Activated CD4-positive, alpha-beta T cell treated with anti-CD3 and anti-CD28 coated beads, Interleukin-2, amount 10 ng/mL, durations not matched to agents 24 days and 14 days (primary cell): ENCODE results near the gene PRKAG3. TPM values are rescaled to one million over a fixed set of nuclear protein-coding genes. Genes with fewer than 3 reads are reported as not detected.

ENCODE experiments used
- DNase-seq: peaks from one replicate; pipeline ENCODE4 v3.0.0; 2022
- H3K27ac Mint-ChIP-seq: one replicate; pipeline ENCODE4 v1.8.0; 2022; ENCODE audit warnings: mild to moderate bottlenecking, mixed read lengths
- H3K27me3 Mint-ChIP-seq: one replicate; pipeline ENCODE4 v1.8.0; 2022; ENCODE audit warnings: mixed read lengths
- H3K36me3 Mint-ChIP-seq: one replicate; pipeline ENCODE4 v1.8.0; 2022; ENCODE audit warnings: low read depth, mild to moderate bottlenecking, mixed read lengths
- H3K4me1 Mint-ChIP-seq: one replicate; pipeline ENCODE4 v1.8.0; 2021; ENCODE audit warnings: mixed read lengths
- H3K4me3 Mint-ChIP-seq: one replicate; pipeline ENCODE4 v1.8.0; 2022; ENCODE audit warnings: mild to moderate bottlenecking, moderate library complexity, mixed read lengths
- H3K9me3 Mint-ChIP-seq: one replicate; pipeline ENCODE4 v1.8.0; 2021; ENCODE audit warnings: mixed read lengths
- intact Hi-C: fragments of 100-400 bp; cut with micrococcal nuclease; formaldehyde crosslinking; loops from one replicate; pipeline ENCODE4 v1.15.1; 2023
- total RNA-seq: library from RNA; stranded (reverse); gene quantifications from 2 replicates; pipeline ENCODE4 v1.2.3, GENCODE V29; 2022

Gene PRKAG3
- total RNA-seq, 1 donor from 2014 or later: not detected

DNA sequence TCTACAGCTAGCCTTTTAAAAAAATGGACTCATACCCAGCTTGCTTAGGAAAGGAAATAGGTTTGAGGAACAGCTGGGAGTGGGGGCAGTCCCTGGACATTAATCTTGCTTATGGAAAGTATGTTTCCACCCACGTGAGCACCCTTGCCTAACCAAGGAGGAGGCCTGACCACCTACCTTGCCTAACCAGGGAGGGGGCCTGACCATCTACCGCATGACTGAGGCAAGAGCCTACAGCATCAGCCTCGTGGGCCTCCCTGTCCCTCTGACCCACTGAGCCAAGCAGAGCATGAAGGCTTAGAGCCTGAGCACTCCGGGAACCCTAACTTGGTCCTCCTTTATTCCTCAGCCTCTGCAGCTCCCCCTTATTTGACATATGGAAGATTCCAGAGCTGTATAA, 20.2 kb downstream of the PRKAG3 start:
- intact Hi-C loops: no loop called here
- peaks cover 6% of the 10 kb centered on the region for H3K4me1 Mint-ChIP-seq
- H3K27ac Mint-ChIP-seq: no peak overlapping the region
- H3K36me3 Mint-ChIP-seq: no peaks in the 10 kb centered on the region
- H3K27me3 Mint-ChIP-seq: peaks cover 8% of the 10 kb centered on the region
- no peaks in the 10 kb centered on the region for H3K9me3 Mint-ChIP-seq
- no peak overlapping the region for H3K4me3 Mint-ChIP-seq
- no peak for DNase-seq

DNA sequence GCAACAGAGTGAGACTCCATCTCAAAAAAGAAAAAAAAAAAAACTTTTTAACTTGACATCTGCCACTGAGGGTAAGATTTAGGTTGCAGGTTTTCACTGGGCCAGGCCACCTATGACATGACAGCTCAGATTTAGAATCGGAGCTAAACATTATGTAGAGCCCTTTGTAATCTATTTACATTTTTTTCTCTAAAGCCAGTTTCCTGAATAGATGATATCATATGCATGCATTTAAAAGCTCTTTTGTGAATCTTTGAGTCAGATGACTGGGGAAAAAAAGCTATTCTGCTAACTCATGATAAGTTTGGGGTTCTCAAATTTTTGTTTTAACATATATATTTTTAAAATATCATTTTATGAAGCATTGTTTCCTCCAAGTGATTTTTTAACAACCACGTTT, 21.3 kb downstream of the PRKAG3 start:
- peaks cover 15% of the 10 kb centered on the region for H3K27me3 Mint-ChIP-seq
- no peak overlapping the region for H3K27ac Mint-ChIP-seq
- H3K36me3 Mint-ChIP-seq: no peaks in the 10 kb centered on the region
- no peak for DNase-seq
- no peak overlapping the region for H3K4me3 Mint-ChIP-seq
- intact Hi-C loops: no loop called here
- peaks cover under 1% of the 10 kb centered on the region for H3K9me3 Mint-ChIP-seq
- peaks cover 7% of the 10 kb centered on the region for H3K4me1 Mint-ChIP-seq

DNA sequence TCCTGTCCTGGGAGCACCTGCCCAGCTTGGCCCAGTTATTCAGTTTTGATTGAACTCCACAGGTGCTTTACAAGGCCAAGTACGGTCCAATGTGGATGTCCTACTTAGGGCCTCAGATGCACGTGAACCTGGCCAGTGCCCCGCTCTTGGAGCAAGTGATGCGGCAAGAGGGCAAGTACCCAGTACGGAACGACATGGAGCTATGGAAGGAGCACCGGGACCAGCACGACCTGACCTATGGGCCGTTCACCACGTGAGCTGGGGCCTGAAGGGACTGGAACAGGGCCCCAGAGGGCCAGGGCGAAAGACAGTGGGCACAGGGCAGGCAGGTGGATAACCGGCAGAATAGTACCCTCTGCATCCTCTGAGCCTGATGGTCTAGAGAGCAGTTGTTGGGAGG, 22.1 kb downstream of the PRKAG3 start:
- Mint-ChIP-seq H3K27me3 (peaks cover 21% of the 10 kb centered on the region), H3K9me3 (peaks cover 6% of the 10 kb centered on the region), H3K4me1 (peaks cover 7% of the 10 kb centered on the region), H3K36me3 (no peaks in the 10 kb centered on the region), H3K27ac (no peak overlapping the region), H3K4me3 (no peak overlapping the region)
- intact Hi-C loops: no loop called here
- no peak for DNase-seq

DNA sequence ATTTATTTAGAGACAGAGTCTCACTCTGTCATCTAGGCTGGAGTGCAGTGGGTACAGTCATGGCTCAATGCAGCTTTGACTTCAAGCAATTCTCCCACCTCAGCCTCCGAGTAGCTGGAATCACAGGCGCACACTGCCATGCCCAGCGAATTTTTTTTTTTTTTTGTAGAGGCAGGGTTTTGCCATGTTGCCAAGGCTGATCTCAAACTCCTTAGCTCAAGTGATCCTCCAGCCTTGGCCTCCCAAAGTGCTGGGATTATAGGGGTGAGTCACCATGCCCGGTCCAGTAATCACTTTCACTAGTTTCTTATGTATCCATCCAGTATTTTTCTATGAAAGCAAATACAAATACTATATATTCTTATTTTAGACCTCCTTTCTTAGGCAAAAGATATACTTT, 24.0 kb downstream of the PRKAG3 start:
- Mint-ChIP-seq H3K9me3 (peaks cover 8% of the 10 kb centered on the region), H3K4me1 (peaks cover 2% of the 10 kb centered on the region), H3K27ac (no peak overlapping the region), H3K36me3 (no peaks in the 10 kb centered on the region), H3K27me3 (peaks cover 25% of the 10 kb centered on the region), H3K4me3 (no peak overlapping the region)
- no peak for DNase-seq
- intact Hi-C loops: no loop called here

DNA sequence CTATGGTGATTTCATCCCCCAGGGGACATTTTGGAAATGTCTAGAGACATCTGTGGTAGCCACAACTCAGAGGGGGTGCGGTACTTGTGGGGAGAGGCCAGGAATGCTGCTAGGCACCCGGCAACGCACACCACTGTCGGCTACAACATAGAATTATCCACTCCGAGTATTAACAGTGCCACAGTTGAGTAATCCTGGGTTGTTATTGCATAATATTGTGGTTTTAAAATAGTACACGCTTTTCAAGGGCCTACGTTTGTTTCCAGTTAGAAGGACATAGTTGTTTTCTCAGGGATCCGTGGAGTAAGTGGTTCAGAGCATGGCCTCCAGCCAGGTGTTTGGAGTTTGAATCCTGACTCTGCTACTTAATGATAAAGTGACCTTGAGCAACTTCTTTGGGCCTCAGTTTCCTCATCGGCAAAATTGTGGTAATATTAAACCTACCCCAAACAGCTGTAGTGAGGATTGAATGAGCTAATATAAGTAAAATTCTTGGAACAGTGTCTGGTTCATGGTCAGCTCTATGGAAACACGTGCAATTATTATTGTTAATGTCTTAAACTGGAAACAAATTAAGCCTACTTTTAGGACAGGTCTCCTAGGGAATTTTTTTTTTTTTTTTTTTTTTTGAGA, 25.1 kb downstream of the PRKAG3 start:
- Mint-ChIP-seq H3K27me3 (peaks cover 26% of the 10 kb centered on the region), H3K36me3 (no peaks in the 10 kb centered on the region), H3K27ac (no peak overlapping the region), H3K9me3 (peaks cover 8% of the 10 kb centered on the region), H3K4me3 (no peak overlapping the region), H3K4me1 (peaks cover 5% of the 10 kb centered on the region)
- intact Hi-C loops: no loop called here
- DNase-seq: no peak

DNA sequence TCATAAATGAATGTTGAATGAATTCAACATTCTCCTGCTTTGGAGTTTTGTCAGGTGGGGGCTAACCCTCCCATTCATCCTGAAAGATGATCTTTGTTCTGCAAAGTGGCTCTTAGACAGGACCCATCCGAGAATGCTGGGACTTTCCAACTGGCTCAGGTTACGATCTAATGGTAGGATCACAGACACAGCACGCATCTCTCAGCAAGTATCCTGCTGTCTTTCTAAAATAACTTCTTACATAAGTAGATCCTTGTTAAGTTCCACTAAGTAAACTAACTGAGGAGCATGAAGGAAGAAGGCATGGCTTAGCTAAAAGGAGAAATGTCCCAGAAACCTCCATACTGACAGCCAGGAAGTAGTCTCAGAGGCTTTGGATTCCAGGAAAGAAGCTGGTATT, 26.0 kb downstream of the PRKAG3 start:
- intact Hi-C loops: no loop called here
- no peak overlapping the region for H3K27ac Mint-ChIP-seq

DNA sequence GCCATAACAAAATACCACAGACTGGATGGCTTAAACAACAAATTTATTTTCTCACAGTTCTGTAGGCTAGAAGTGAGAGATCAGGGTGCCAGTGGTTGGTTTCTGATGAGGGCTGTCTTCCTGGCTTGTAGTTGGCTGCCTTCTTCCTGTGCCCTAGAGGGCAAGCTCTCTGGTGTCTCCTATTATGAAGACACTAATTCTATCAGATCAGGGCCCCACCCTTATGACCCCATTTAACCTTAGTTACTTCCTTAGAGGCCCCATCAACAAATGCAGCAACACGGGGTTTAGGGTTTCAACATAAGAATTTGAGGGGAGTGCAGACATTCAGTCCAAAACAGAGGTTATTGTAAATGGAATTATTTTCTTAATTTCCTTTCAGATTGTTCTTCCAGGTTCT, 26.8 kb downstream of the PRKAG3 start:
- Mint-ChIP-seq H3K27ac (no peak overlapping the region), H3K4me3 (no peak overlapping the region), H3K27me3 (peaks cover 28% of the 10 kb centered on the region), H3K36me3 (no peaks in the 10 kb centered on the region), H3K9me3 (peaks cover 8% of the 10 kb centered on the region), H3K4me1 (peaks cover 5% of the 10 kb centered on the region)
- intact Hi-C loops: no loop called here
- DNase-seq: no peak

More for the DNA sequence above, 26.0 kb downstream of the PRKAG3 start:
- H3K27me3 Mint-ChIP-seq: peaks cover 22% of the 10 kb centered on the region
- H3K9me3 Mint-ChIP-seq: peaks cover 8% of the 10 kb centered on the region
- peaks cover 5% of the 10 kb centered on the region for H3K4me1 Mint-ChIP-seq
- H3K36me3 Mint-ChIP-seq: no peaks in the 10 kb centered on the region
- DNase-seq: no peak
- H3K4me3 Mint-ChIP-seq: no peak overlapping the region

DNA sequence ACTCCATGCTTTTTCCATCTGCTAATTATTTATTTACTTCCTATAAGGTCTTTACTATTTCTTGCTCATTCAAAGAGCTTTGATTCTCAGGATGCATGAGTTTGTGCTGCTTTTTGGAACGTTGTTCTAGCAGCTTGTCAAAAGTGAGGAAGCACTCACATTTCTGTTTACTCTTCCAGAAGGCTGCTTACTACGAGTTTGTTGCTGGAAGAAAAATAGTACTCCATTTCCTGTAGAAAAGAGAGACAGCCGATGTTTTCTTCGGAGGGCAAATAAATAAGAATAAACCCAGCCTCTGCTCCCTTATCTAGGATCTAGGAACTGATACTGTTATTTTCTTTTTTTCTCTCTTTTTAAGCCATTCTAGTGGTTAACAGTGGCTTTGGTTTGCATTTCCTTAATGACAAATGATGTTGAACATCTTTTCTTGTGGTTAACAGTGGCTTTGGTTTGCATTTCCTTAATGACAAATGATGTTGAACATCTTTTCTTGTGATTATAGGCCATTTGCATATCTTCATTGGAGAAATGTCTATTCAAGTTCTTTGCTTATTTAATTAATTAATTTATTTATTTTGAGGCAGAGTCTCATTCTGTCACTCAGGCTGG, 29.1 kb downstream of the PRKAG3 start:
- Mint-ChIP-seq H3K27me3 (peaks cover 39% of the 10 kb centered on the region), H3K4me3 (no peak overlapping the region), H3K9me3 (peaks cover 8% of the 10 kb centered on the region), H3K36me3 (no peaks in the 10 kb centered on the region), H3K4me1 (peaks cover 9% of the 10 kb centered on the region), H3K27ac (no peak overlapping the region)
- intact Hi-C loops: no loop called here
- DNase-seq: no peak

DNA sequence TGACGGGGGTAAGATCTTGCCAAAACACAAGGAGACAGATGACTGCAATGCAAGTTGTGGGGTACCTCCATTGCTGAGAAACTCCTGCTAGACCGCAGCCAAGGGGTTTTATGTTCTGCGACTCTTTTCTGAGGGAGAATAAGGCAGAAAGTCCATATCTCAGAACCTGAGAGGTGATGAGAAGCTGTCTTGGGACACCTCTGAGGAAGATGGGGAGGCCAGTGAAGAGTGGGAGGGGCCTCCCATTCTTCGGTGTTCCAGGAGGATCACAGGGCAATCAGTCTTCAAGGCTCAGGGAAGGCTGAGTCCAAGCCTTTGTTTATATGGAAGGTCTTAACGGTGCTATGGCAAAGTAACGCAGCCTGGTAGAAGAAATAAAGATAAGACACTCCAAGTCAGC, 31.6 kb downstream of the PRKAG3 start:
- no peak for DNase-seq
- Mint-ChIP-seq H3K9me3 (peaks cover 5% of the 10 kb centered on the region), H3K4me1 (peaks cover 7% of the 10 kb centered on the region), H3K4me3 (no peak overlapping the region), H3K27me3 (peaks cover 35% of the 10 kb centered on the region), H3K27ac (no peak overlapping the region), H3K36me3 (no peaks in the 10 kb centered on the region)
- intact Hi-C loops: no loop called here

DNA sequence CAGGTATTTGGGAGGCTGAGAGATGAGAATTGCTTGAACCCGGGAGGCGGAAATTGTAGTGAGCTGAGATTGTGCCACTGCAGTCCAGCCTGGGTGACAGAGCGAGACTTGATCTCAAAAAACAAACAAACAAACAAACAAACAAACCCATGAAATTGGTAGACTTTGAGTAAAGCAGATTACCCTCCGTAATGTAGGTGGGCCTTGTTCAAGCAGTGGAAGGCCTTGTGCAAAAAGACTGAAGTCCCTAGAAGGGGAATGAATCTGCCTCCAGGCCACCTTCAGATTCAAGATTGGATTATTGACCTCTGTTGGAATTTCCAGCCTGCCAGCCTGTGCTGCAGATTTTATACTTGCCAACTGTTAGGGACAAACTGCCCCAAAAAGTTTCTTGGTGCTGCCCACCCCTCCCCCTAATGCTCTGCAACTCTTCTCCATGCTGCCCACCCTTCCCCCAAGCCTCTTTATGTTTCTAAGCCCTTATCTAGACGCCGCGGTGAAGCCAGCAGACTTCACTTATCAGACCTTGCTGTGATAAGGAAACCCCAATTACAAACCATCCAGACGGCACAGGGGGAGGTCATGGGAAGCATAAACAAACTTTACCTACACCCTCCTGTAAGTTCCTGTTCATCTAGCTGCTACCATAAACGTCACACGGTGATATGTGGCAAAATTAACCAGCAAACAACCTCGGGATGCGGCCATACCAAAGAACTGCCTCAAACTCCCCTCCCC, 32.7 kb downstream of the PRKAG3 start:
- H3K27ac Mint-ChIP-seq: no peak overlapping the region
- no peaks in the 10 kb centered on the region for H3K9me3 Mint-ChIP-seq
- H3K36me3 Mint-ChIP-seq: no peaks in the 10 kb centered on the region
- no peak overlapping the region for H3K4me3 Mint-ChIP-seq
- DNase-seq: no peak
- intact Hi-C loops: no loop called here
- H3K27me3 Mint-ChIP-seq: peaks cover 31% of the 10 kb centered on the region
- H3K4me1 Mint-ChIP-seq: peaks cover 7% of the 10 kb centered on the region

DNA sequence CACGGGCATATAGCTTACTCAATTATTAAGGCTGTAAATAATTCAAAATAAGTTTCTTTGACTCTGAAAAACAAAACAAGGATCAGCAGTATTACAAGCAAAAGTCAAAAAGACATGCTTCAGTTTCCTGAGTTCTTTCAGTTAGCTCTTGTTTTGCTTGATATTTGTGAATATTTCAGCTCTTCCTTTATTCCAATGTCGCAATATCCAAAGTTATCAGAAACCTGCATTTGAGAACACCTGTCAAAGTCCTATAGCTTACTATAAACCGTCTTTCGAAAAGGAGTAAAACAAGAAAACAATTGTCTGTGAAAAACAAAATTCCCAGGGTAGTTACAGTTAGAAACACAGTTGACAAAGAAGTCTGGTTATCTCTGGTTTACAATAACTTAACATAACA, 34.9 kb downstream of the PRKAG3 start:
- no peak for DNase-seq
- H3K9me3 Mint-ChIP-seq: no peaks in the 10 kb centered on the region
- H3K27ac Mint-ChIP-seq: no peak overlapping the region
- H3K36me3 Mint-ChIP-seq: no peaks in the 10 kb centered on the region
- H3K4me3 Mint-ChIP-seq: no peak overlapping the region
- peaks cover 33% of the 10 kb centered on the region for H3K27me3 Mint-ChIP-seq
- peaks cover 4% of the 10 kb centered on the region for H3K4me1 Mint-ChIP-seq
- intact Hi-C loops: no loop called here

DNA sequence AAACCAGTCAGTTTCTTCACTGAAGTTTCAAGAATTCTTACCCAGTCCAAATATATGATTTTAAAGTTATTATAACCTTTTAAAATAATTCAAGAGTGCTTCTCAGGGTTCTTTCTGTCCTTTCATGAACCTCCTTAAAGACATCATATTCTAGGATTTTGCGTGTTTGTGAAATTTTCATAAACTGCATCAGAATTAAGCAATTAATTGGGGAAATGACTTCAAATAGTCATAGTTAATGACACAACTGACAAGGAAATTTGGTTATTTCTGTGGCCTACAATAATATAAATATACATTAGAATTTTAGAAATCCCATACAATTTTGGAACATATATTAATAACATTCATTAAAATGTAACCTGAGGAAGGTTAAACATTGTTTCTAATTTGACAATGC, 39.2 kb downstream of the PRKAG3 start:
- no peak for DNase-seq
- Mint-ChIP-seq H3K36me3 (no peaks in the 10 kb centered on the region), H3K9me3 (no peaks in the 10 kb centered on the region), H3K27ac (no peak overlapping the region), H3K4me3 (no peak overlapping the region), H3K27me3 (peaks cover 26% of the 10 kb centered on the region), H3K4me1 (no peaks in the 10 kb centered on the region)
- intact Hi-C loops: no loop called here

DNA sequence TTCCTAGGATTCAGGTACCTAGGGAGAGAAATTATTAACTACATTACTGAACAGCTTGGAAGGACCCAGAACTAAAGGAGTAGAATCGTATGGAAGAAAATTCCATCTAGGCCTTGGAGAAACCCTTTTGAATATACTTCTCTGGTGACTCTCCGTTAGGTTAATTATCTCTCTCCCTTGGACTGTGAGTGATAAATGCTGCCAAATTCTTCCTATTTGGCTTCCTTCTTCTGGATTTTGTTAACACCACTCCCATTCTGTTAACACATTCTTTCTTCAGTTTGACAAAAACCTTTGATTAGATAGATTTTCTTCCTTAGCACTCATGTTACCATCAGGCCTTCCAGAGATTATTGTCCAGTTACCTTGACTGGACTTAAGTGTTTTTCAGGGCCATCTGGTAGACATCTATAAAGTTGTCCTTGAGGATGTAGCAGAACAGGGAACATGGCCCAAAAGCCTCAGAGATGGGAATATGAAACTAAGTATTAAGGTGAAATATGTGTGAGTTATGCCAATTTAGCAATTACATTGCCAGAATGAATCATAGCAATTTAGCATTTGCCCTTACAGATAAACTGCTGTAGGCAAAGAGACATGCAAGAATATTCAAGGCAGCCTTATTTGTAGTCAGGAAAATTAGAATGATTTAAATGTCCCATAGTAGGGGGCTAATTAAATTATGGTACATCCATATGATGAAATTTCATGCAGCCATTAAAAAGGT, 42.9 kb downstream of the PRKAG3 start:
- no peak overlapping the region for H3K27ac Mint-ChIP-seq
- no peaks in the 10 kb centered on the region for H3K9me3 Mint-ChIP-seq
- H3K4me1 Mint-ChIP-seq: no peaks in the 10 kb centered on the region
- H3K4me3 Mint-ChIP-seq: no peak overlapping the region
- H3K27me3 Mint-ChIP-seq: peaks cover 36% of the 10 kb centered on the region
- intact Hi-C loops: no loop called here
- H3K36me3 Mint-ChIP-seq: no peaks in the 10 kb centered on the region
- DNase-seq: no peak

DNA sequence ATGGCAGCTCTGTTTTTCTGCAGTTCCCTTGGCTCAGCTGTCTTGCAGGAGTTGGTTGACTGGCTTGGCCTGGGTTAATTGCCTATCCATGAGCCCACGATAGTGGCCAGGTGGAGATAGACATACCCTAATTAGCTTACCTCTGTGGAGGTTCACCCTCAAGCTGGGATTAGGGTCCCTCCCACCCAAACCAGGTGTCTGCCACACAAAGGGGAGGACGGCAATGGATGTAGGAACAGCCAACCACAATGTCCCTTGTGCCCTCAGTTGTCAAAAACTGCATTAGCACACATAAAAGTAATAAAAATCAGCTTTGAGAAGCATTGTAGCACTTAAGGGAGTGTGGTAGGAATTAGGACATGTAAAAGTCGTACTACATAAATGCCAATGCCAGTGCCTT, 45.5 kb downstream of the PRKAG3 start:
- H3K4me1 Mint-ChIP-seq: peaks cover 2% of the 10 kb centered on the region

More for the DNA sequence above, 45.5 kb downstream of the PRKAG3 start:
- Mint-ChIP-seq H3K27me3 (peaks cover 49% of the 10 kb centered on the region), H3K4me3 (no peak overlapping the region), H3K36me3 (no peaks in the 10 kb centered on the region), H3K27ac (no peak overlapping the region), H3K9me3 (no peaks in the 10 kb centered on the region)
- intact Hi-C loops: no loop called here
- no peak for DNase-seq
